Epithelial cell of prostate (primary cell): ENCODE data around the gene SUPT3H.
"Not testable (repeated sequence)": the region's sequence is repeated elsewhere in the genome, so short reads cannot be mapped to it uniquely, and the experiment has no call there.

ENCODE experiments used
- DNase-seq: peaks from one replicate; pipeline ENCODE4 v3.0.0-alpha.2; 2011; ENCODE audit warnings: low read depth, low spot score
- H3K27ac ChIP-seq: fragments of 450-650 bp; 2 replicates; pipeline ENCODE4 v1.5.1; 2017; ENCODE audit warnings: mild to moderate bottlenecking

SUPT3H gene

GRCh38 chr6:44867571-44868334 lies 510.0 kb downstream of the SUPT3H start:
- H3K27ac ChIP-seq: no peak overlapping the region
- no peak for DNase-seq

DNA sequence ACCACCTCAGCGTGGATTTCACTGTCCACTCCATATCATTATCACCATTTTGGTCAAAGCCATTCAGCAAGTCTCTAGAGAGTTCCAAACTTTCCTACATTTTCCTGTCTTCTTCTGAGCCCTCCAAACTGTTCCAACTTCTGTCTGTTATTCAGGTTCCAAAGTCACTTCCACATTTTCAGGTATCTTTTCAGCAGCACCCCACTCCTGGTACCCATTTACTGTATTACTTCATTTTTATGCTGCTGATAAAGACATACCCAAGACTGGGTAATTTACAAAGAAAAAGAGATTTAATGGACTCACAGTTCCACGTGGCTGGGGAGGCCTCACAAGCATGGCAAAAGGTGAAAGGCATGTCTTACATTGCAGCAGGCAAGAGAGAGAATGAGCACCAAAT lies 512.5 kb downstream of the SUPT3H start:
- H3K27ac ChIP-seq, DNase-seq: not testable (repeated sequence)

GRCh38 chr6:44859901-44860410 lies 517.8 kb downstream of the SUPT3H start:
- no peak for DNase-seq
- H3K27ac ChIP-seq: no peak overlapping the region

- H3K27ac ChIP-seq: no peak overlapping the region
- no peak for DNase-seq
Observed at GRCh38 chr6:44858998-44859397, 518.7 kb downstream of the SUPT3H start.

DNA sequence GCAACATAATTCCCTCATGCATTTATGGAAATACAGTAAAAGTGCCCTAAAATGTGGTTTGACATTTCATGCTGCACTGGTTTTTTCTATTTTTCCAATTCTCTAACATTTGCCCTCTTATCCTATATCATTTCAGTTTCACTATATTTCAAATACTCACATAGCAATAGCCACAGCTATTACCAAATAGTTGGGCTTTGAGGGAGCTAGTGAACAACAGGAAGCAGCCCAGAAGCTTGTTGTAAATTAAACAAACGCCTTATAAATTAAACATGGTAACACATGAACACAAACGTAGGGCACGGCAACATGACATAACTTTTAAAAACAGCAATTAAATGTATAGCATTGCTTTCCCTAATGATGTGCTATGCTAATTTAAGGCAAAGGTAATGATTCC lies 521.3 kb downstream of the SUPT3H start:
- no peak for DNase-seq
- H3K27ac ChIP-seq: no peak overlapping the region

DNA sequence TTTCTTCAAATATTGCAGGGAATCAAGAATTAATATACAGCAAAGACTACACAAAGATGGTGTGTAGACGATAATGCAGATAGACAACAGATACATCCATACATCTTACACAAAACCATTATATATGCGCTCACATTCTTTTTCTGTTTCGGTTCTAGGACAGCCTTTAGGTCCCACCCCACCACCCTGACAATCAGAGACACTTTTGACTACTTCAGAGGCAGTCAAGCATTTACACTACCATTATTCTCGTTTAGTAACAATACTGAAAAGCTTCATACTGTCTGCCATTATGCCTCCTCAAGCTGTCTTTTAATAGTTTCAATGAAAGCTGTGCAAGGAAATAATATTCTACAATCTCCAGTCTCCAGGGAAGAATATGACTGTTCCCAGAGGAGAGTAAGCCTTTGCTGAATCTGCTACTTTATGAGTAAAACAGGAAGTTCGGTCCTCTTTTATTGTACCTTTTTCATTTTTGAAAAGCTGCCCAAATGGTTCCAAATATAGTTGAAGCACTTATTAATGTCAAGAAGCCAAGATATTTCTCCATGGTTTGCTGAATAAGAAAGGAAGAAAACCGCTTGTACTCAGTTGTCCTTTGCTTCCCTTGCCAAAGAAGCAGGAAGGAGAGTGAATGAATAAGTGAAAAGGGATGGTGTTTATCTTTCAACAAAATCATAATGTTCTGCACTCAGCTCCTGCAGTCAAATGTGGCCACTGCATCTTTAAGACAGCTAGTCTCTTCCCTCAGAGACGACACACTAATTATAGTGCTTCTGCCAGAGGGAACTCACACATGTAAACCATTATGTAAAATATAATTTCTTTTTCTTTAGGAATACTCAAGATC lies 521.9 kb downstream of the SUPT3H start:
- no peak overlapping the region for H3K27ac ChIP-seq
- DNase-seq: no peak

- H3K27ac ChIP-seq: no peak overlapping the region
- DNase-seq: no peak
Observed at GRCh38 chr6:44854712-44855443, 522.9 kb downstream of the SUPT3H start.

GRCh38 chr6:44851176-44851575 lies 526.6 kb downstream of the SUPT3H start:
- H3K27ac ChIP-seq: no peak overlapping the region
- DNase-seq: no peak

DNA sequence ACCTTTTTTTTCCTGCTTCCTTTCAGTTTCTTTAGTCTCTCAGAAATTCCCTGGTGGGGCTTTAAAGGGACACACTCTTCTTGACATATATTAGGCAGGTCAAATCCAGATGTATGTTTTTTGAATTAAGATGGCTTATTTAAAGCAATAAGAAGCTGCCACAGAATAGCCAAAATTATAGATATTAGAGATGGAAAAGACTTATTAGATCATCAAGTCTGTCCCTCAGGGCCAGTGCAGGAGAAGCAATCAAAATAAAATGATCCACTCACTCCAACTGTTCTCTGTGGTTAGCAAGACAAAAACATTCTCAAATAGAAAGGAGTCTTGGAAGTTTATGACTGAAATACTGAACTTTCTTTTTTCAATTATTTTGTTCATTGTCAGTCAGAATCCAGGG lies 527.4 kb downstream of the SUPT3H start:
- H3K27ac ChIP-seq: no peak overlapping the region
- no peak for DNase-seq

DNA sequence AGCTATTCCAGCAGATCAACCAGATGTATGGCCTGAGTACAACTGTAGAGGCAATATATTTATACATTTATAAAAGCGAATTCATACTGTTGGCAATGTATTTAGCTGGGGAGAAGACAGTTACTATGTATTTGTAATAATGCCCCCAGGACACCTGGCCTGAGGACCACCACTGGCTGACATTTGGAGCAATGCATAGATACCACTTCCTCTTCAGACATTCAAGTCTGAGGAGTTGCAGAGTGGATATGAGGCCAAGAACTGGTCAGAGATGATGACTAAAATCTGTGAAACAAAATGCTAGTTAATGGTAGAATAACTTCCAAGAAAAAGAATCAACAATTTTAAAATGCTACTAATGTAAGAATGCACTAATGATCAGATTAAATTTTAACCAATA lies 527.9 kb downstream of the SUPT3H start:
- DNase-seq: no peak
- no peak overlapping the region for H3K27ac ChIP-seq

- no peak for DNase-seq
- H3K27ac ChIP-seq: no peak overlapping the region
Observed at GRCh38 chr6:44843734-44844133, 534.0 kb downstream of the SUPT3H start.

DNA sequence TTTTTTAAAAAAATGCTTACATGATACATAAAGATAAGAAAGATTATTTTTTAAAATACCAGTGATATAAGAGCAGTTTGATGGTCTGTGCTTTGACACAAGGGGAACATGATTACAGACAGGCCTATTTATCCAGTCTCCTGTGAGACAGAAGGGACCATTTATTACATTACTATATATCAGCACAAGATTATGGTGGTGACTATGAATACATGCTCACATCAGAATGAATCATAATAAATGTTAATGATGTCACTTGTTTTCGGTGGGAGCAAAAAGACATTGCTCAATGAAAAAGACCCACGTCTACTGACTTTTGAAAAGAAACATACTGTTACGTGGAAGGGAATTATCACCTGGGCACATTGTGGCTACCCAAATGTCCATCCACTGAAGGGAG lies 535.1 kb downstream of the SUPT3H start:
- no peak for DNase-seq

GRCh38 chr6:44841829-44842228 lies 535.9 kb downstream of the SUPT3H start:
- no peak for DNase-seq

More for the DNA sequence above, 535.1 kb downstream of the SUPT3H start:
- H3K27ac ChIP-seq: no peak overlapping the region

DNA sequence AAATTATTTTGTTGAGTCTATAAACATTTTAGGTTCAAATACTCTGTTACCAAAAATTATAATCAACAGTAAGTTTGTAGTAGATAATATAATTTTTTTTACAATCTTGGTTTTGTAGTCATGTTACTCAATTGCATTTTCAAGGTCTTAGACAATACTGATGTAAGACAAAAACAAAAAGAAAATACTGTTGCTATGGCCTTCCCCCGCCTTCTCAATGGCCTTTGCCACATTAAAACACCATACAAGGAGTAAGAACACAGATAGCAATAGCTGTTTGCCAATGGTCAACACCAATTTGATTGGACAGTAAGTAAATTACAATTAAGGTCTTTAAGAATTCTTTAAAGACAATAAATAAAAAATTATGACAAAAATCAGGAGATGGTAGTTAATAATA lies 540.0 kb downstream of the SUPT3H start:
- DNase-seq: no peak
- H3K27ac ChIP-seq: no peak overlapping the region

More at GRCh38 chr6:44841829-44842228, 535.9 kb downstream of the SUPT3H start:
- no peak overlapping the region for H3K27ac ChIP-seq

DNA sequence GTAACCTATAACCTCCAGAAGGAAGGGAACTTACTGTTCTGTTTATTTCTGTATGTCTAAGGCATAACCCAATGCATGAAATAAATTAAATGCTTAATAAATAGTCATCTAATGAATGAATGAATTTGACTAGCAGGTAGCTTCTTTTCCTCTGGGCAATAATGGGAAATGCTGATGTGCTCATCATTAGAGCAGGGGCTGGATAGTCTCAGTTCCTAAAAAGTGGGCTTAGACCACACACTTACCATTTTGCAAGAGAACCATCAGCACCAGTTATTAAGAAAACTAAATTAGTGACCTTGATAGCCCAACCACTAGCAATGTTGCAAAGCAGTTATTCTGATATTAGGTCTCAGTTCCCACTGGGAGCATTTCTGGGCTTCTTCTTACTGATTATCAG lies 540.5 kb downstream of the SUPT3H start:
- H3K27ac ChIP-seq: no peak overlapping the region
- no peak for DNase-seq

GRCh38 chr6:44833248-44833647 lies 544.5 kb downstream of the SUPT3H start:
- no peak for DNase-seq
- no peak overlapping the region for H3K27ac ChIP-seq

GRCh38 chr6:44831002-44831610 lies 546.6 kb downstream of the SUPT3H start:
- DNase-seq: no peak

DNA sequence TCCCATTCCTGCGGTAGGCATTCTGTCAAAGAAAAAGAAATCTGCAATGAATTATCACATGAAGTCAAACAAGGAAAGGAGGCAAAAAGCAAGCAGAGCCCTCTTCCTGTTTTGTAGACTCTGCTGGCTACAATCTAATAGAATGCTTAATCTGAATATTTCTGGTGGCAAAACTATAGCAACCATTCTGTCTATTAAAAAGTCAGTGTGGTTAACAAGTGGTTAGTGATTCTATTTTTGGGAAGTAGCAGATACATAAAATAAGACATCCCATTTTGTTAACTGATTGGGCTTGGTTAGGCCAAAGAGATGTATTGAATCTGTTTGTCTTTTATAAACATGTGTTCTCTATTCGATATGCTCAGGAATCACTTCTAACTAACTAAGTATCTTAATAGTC lies 547.9 kb downstream of the SUPT3H start:
- DNase-seq: no peak
- no peak overlapping the region for H3K27ac ChIP-seq

More at GRCh38 chr6:44831002-44831610, 546.6 kb downstream of the SUPT3H start:
- H3K27ac ChIP-seq: no peak overlapping the region

DNA sequence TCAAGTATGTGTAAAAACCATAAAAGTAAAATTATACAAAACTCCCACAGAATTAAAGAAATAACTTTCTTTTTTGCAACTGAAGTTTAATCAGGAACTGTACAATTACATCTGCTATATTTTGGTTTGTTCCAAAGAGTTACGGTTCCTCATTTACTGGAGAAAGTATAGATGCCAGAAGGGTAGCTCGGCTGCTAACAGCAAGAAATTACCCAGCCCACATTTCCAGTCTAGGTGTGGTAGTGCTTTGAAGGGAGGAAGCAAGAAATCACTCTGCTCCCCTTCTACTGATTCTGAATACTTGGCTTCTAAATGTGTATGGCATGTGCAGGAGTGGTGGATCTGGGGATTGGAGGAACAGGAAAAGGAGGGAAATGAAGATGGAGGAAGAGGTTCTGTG lies 549.0 kb downstream of the SUPT3H start:
- no peak overlapping the region for H3K27ac ChIP-seq
- DNase-seq: no peak

GRCh38 chr6:44826025-44826676 lies 551.6 kb downstream of the SUPT3H start:
- no peak for DNase-seq

More at GRCh38 chr6:44826025-44826676, 551.6 kb downstream of the SUPT3H start:
- H3K27ac ChIP-seq: no peak overlapping the region
